ENCODE measurements around the gene CAVIN2. TPM values are rescaled to one million over a fixed set of nuclear protein-coding genes. Genes with fewer than 3 reads are reported as not detected.
A peak's percentile ranks its signal among the peaks of the same experiment; 100 is the strongest.

The CAVIN2 gene
- total RNA-seq, 1 experiment from 2014 or later: 2.3 TPM

DNA sequence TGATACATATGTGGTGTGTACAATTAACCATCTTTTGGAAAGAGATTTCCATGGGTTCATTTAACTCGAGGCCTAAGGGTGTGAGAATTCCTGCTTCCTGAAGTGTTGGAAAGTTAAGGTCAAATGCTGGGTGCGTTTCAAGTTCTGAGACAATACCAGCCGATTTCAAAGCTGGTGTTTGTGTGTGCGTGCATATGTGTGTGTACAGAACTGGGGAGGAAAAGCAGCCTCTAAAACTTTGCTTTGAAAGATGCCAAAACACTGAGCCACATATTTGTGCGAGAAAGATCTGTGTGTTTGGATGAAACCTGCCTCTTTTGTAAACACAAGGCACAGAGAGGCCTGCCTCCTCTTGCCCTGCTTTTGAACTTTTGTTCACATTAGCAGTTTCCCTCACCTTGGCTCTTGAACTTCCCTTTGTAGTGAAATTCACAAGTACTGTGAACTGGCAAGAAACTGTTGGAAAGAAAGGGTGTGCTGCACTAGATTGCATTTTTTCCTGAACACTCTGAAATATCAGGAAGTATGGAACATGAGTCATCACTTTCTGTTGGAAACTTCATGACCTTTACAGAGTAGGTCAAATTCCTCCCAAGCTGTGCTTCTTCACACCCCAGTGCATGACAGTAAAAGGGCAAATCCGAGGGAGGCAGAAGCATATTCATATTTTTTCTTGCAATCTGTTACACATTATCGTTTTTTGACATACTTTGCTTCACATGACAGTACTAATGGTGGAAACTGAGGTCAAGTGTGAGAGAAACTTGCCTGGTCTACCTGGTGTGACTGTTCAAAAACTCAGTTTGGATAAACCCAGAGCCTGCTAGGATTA lies 20.0 kb upstream of the CAVIN2 start:
- intact Hi-C loops (cut with micrococcal nuclease; ENCODE audit: unreplicated experiment): loop anchor here (5.0 kb wide), 2 partner anchors 60 to 230 kb away; no protein-coding TSS in a partner anchor
- Histone ChIP-seq H3K9me3 (ENCODE audit: insufficient read depth, low read depth) (peaks cover 5% of the 10 kb centered on the region; the same call in 1 of the 2 replicates), H3K27me3 (ENCODE audit: insufficient read depth, low read depth) (no peaks in the 10 kb centered on the region), H3K4me2 (peak overlapping the region; percentile 48), H3K79me2 (ENCODE audit: low read depth) (no peaks in the 10 kb centered on the region), H3K4me3 (no peak overlapping the region), H3K27ac (peak overlapping the region; percentile 96), H3F3A (ENCODE audit: insufficient read depth, low read depth) (peaks cover 18% of the 10 kb centered on the region; the same call in 1 of the 2 replicates), H3K4me1 (replicated peaks; ENCODE audit: insufficient read depth) (peaks cover 24% of the 10 kb centered on the region), H2AFZ (peak overlapping the region; percentile 58; the same call in 1 of the 2 replicates), H3K9me2 (ENCODE audit: insufficient read depth) (no peaks in the 10 kb centered on the region), H3K36me3 (ENCODE audit: low read depth) (no peaks in the 10 kb centered on the region), H4K20me1 (ENCODE audit: insufficient read depth) (no peaks in the 10 kb centered on the region)
- ChIA-PET CTCF (interaction anchor here (0.6 kb wide), 1 partner anchor 296 kb away, joined by 5 read pairs; no protein-coding TSS in a partner anchor), POLR2A (ENCODE audit: unreplicated experiment) (no interaction called here)
- BruUV-seq (replicated peaks): no TSS peak
- DNase-seq: peak; percentile 35 to 83
- TF ChIP-seq, protein P1, sequence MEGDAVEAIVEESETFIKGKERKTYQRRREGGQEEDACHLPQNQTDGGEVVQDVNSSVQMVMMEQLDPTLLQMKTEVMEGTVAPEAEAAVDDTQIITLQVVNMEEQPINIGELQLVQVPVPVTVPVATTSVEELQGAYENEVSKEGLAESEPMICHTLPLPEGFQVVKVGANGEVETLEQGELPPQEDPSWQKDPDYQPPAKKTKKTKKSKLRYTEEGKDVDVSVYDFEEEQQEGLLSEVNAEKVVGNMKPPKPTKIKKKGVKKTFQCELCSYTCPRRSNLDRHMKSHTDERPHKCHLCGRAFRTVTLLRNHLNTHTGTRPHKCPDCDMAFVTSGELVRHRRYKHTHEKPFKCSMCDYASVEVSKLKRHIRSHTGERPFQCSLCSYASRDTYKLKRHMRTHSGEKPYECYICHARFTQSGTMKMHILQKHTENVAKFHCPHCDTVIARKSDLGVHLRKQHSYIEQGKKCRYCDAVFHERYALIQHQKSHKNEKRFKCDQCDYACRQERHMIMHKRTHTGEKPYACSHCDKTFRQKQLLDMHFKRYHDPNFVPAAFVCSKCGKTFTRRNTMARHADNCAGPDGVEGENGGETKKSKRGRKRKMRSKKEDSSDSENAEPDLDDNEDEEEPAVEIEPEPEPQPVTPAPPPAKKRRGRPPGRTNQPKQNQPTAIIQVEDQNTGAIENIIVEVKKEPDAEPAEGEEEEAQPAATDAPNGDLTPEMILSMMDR (conservative IDR thresholded peaks at IDR 0.05): no peak
- TF ChIP-seq EZH2 (IDR thresholded peaks at IDR 0.05; ENCODE audit: low read depth): no peak

DNA sequence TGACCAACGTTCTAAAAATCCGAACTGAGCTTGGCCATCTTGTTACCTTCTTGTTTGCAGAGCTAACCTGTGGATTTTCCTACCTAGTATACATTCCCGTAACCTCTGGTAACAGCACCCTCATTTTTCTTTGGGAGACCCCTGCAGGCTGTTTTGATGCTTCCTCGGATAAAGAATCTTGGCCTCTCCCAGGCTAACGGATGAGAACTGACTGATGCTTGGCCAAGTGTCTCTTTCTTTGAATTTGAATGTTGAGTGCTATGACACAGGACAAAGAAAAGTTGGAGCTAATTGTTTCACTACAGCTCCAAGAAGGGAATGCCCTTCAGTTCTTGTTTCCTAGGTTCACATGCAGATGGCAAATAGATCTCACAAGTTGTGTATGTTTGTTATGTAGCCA lies 19.3 kb upstream of the CAVIN2 start:
- Histone ChIP-seq H3K4me1 (replicated peaks; ENCODE audit: insufficient read depth) (peaks cover 24% of the 10 kb centered on the region), H3K27ac (peak overlapping the region; percentile 96), H4K20me1 (ENCODE audit: insufficient read depth) (no peaks in the 10 kb centered on the region), H2AFZ (0 out of 2 replicates have a peak overlapping the region, but pooled peaks have one; percentile 58), H3F3A (ENCODE audit: insufficient read depth, low read depth) (peaks cover 18% of the 10 kb centered on the region; the same call in 1 of the 2 replicates), H3K4me3 (no peak overlapping the region), H3K9me2 (ENCODE audit: insufficient read depth) (no peaks in the 10 kb centered on the region), H3K79me2 (ENCODE audit: low read depth) (no peaks in the 10 kb centered on the region), H3K36me3 (ENCODE audit: low read depth) (no peaks in the 10 kb centered on the region), H3K4me2 (peak overlapping the region; percentile 48), H3K27me3 (ENCODE audit: insufficient read depth, low read depth) (no peaks in the 10 kb centered on the region), H3K9me3 (ENCODE audit: insufficient read depth, low read depth) (peaks cover 5% of the 10 kb centered on the region; the same call in 1 of the 2 replicates)
- no TSS peak for BruUV-seq (replicated peaks)
- ChIA-PET POLR2A (ENCODE audit: unreplicated experiment) (no interaction called here), CTCF (no interaction called here)
- intact Hi-C loops (cut with micrococcal nuclease; ENCODE audit: unreplicated experiment): loop anchor here (5.0 kb wide), 2 partner anchors 61 to 229 kb away; no protein-coding TSS in a partner anchor
- no peak for TF ChIP-seq EZH2 (IDR thresholded peaks at IDR 0.05; ENCODE audit: low read depth)
- TF ChIP-seq, protein P1 (conservative IDR thresholded peaks at IDR 0.05): no peak
- no peak for DNase-seq

DNA sequence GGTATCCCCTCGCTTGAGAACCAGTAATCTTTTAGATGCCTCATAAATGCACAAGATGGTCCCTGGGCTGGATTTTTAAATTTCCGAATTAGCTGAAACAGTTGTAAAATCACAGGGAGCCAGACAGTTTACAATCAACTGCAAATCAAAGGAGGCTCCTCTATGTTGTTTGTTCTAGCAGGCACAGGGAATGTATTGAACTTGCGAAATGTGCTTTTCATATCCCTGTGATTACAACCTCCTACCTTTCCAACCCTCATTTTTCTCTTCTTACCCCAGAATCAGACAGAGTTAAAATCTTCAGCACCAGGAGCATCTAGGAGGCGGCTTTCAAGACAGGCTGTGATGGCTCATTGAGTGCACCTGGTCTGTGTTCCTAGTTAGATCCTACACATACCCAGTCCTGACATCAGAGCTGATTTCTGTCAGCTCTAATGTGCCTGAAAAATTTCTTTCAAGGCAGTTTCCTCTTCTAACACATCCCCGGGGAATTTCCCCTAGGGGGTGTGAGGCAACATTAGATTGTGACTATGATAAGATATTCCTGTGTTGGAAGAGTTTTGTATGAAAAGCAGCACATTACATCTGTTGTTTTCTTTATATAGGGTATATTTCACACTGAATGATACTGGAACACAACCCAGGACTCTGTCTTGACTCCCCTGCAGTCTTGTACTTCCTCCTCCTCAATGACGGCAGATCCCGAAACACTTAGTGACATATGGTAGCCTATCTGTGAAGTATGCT lies 17.9 kb upstream of the CAVIN2 start:
- TF ChIP-seq, protein P1 (conservative IDR thresholded peaks at IDR 0.05): no peak
- no peak for TF ChIP-seq EZH2 (IDR thresholded peaks at IDR 0.05; ENCODE audit: low read depth)
- Histone ChIP-seq H3K27ac (no peak overlapping the region), H3K4me2 (no peak overlapping the region), H3K4me1 (replicated peaks; ENCODE audit: insufficient read depth) (peaks cover 24% of the 10 kb centered on the region), H3K27me3 (ENCODE audit: insufficient read depth, low read depth) (no peaks in the 10 kb centered on the region), H3K9me3 (ENCODE audit: insufficient read depth, low read depth) (peaks cover 5% of the 10 kb centered on the region; the same call in 1 of the 2 replicates), H3F3A (ENCODE audit: insufficient read depth, low read depth) (peaks cover 18% of the 10 kb centered on the region; the same call in 1 of the 2 replicates), H4K20me1 (ENCODE audit: insufficient read depth) (no peaks in the 10 kb centered on the region), H3K36me3 (ENCODE audit: low read depth) (no peaks in the 10 kb centered on the region), H3K4me3 (no peak overlapping the region), H3K79me2 (ENCODE audit: low read depth) (no peaks in the 10 kb centered on the region), H2AFZ (no peak overlapping the region), H3K9me2 (ENCODE audit: insufficient read depth) (no peaks in the 10 kb centered on the region)
- DNase-seq: no peak
- intact Hi-C loops (cut with micrococcal nuclease; ENCODE audit: unreplicated experiment): loop anchor here (5.0 kb wide), 2 partner anchors 62 to 228 kb away; no protein-coding TSS in a partner anchor
- BruUV-seq (replicated peaks): no TSS peak
- CTCF ChIA-PET: no interaction called here
- POLR2A ChIA-PET (ENCODE audit: unreplicated experiment): no interaction called here

Data from PC-9 (cell line).